IMR-90 (cell line): ENCODE data around the gene ZNF750. TPM values are rescaled to one million over a fixed set of nuclear protein-coding genes. Genes with fewer than 3 reads are reported as not detected.

Experiments used
- ATAC-seq: fragments of 200-7000 bp; cut with Tn5 transposase; 2 replicates; pipeline ENCODE4 v1.9.1; 2020; ENCODE audit warnings: low read depth, mild to moderate bottlenecking, moderate library complexity
- BruUV-seq: library from RNA; stranded (reverse); fragments of 400-500 nt; replicated peaks from 2 replicates; lab custom pipeline; 2021; lab: Mats Ljungman, UMichigan
- CTCF ChIA-PET: fragments of 300-600 bp; formaldehyde crosslinking; extraction: SDS; loops from one replicate; lab custom pipeline; 2021; ENCODE audit warnings: antibody characterized with exemption; lab: Yijun Ruan, JAX
- POLR2A ChIA-PET: fragments of 300-600 bp; sonication (Branson Sonifier 250); formaldehyde crosslinking; loops from one replicate; lab custom pipeline; 2022; ENCODE audit warnings: antibody characterized with exemption; ENCODE audit not compliant: unreplicated experiment; lab: Charles Lee
- DNase-seq: peaks from one replicate; pipeline ENCODE4 v3.0.0; 2013
- H2AFZ ChIP-seq: replicated peaks from 2 replicates; pipeline ENCODE3; 2013; ENCODE audit warnings: low read length, mild to moderate bottlenecking; ENCODE audit not compliant: poor library complexity
- H2AK5ac ChIP-seq: 2 replicates; pipeline ENCODE4 v1.6.1; 2013; ENCODE audit warnings: low read depth, low read length, inconsistent platforms
- H2AK9ac ChIP-seq: replicated peaks from 2 replicates; pipeline ENCODE3; 2013; ENCODE audit warnings: mild to moderate bottlenecking, low read depth, low read length, moderate library complexity; ENCODE audit not compliant: poor library complexity
- H2BK120ac ChIP-seq: 2 replicates; pipeline ENCODE4 v1.6.1; 2013; ENCODE audit warnings: low read depth, low read length, inconsistent platforms
- H2BK15ac ChIP-seq: 3 replicates; pipeline ENCODE4 v1.6.1; 2013; ENCODE audit warnings: low read depth, low read length, inconsistent platforms
- H2BK20ac ChIP-seq: 2 replicates; pipeline ENCODE4 v1.6.1; 2013; ENCODE audit warnings: low read depth, mild to moderate bottlenecking, inconsistent platforms, low read length, moderate library complexity
- H2BK5ac ChIP-seq: 2 replicates; pipeline ENCODE4 v1.6.1; 2013; ENCODE audit warnings: mild to moderate bottlenecking, low read depth, low read length, inconsistent platforms; ENCODE audit not compliant: poor library complexity, severe bottlenecking
- H3K14ac ChIP-seq: replicated peaks from 2 replicates; pipeline ENCODE4 v1.6.1; 2013; ENCODE audit warnings: low read depth, low read length, inconsistent platforms
- H3K18ac ChIP-seq: 2 replicates; pipeline ENCODE4 v1.6.1; 2013; ENCODE audit warnings: low read depth, low read length, control low read depth
- H3K23ac ChIP-seq: 2 replicates; pipeline ENCODE4 v1.6.1; 2013; ENCODE audit warnings: low read depth, low read length, inconsistent platforms
- H3K27ac ChIP-seq: 2 replicates; pipeline ENCODE4 v1.5.1; 2013; ENCODE audit warnings: mild to moderate bottlenecking, control low read depth, low read length; ENCODE audit not compliant: insufficient read depth
- H3K27me3 ChIP-seq: 2 replicates; pipeline ENCODE4 v1.6.1; 2013; ENCODE audit warnings: low read length; ENCODE audit not compliant: control insufficient read depth, insufficient read depth
- H3K36me3 ChIP-seq: 2 replicates; pipeline ENCODE4 v1.6.1; 2013; ENCODE audit warnings: low read length, mixed read lengths; ENCODE audit not compliant: control insufficient read depth, insufficient read depth
- H3K4ac ChIP-seq: 2 replicates; pipeline ENCODE4 v1.6.1; 2013; ENCODE audit warnings: low read depth, low read length, inconsistent platforms
- H3K4me1 ChIP-seq: 2 replicates; pipeline ENCODE4 v1.6.1; 2013; ENCODE audit warnings: low read length, mixed read lengths; ENCODE audit not compliant: control insufficient read depth, insufficient read depth
- H3K4me2 ChIP-seq: 2 replicates; pipeline ENCODE4 v1.6.1; 2013; ENCODE audit warnings: low read depth, mild to moderate bottlenecking, control low read depth, low read length, moderate library complexity
- H3K4me3 ChIP-seq: 2 replicates; pipeline ENCODE4 v1.5.1; 2013; ENCODE audit warnings: low read depth, mild to moderate bottlenecking, control low read depth, low read length, moderate library complexity; ENCODE audit not compliant: insufficient read depth
- H3K56ac ChIP-seq: 2 replicates; pipeline ENCODE4 v1.6.1; 2013; ENCODE audit warnings: low read length, inconsistent platforms; ENCODE audit not compliant: insufficient read depth; ENCODE audit errors: extremely low read depth
- H3K79me1 ChIP-seq, 2 experiments: 2 replicates each; pipeline ENCODE4 v1.6.1; 2013; ENCODE audit warnings: low read length in 2 of 2, inconsistent platforms in 1 of 2, low read depth in 1 of 2
- H3K9ac ChIP-seq: 2 replicates; pipeline ENCODE4 v1.6.1; 2013; ENCODE audit warnings: low read depth, low read length, control low read depth
- H3K9me1 ChIP-seq: 2 replicates; pipeline ENCODE4 v1.6.1; 2013; ENCODE audit warnings: low read length, inconsistent platforms; ENCODE audit not compliant: insufficient read depth
- H3K9me3 ChIP-seq: 2 replicates; pipeline ENCODE4 v1.6.1; 2013; ENCODE audit warnings: low read length; ENCODE audit not compliant: control insufficient read depth, insufficient read depth
- H4K20me1 ChIP-seq: 2 replicates; pipeline ENCODE4 v1.6.1; 2013; ENCODE audit warnings: low read length, inconsistent platforms; ENCODE audit not compliant: insufficient read depth
- H4K5ac ChIP-seq: 2 replicates; pipeline ENCODE4 v1.6.1; 2013; ENCODE audit warnings: mild to moderate bottlenecking, low read depth, low read length, control low read depth
- H4K8ac ChIP-seq, 2 experiments: 2 replicates each; pipeline ENCODE4 v1.6.1; 2013; ENCODE audit warnings: low read depth in 2 of 2, low read length in 2 of 2, control low read depth in 1 of 2, inconsistent platforms in 1 of 2
- H4K91ac ChIP-seq: 2 replicates; pipeline ENCODE4 v1.6.1; 2013; ENCODE audit warnings: low read depth, low read length, inconsistent platforms; ENCODE audit not compliant: insufficient read depth
- BHLHE40 ChIP-seq: fragments of 150-350 bp; IDR thresholded peaks from 2 replicates; pipeline ENCODE4 v1.6.1; 2016; ENCODE audit warnings: mild to moderate bottlenecking, low read depth, low read length
- CHD1 ChIP-seq: IDR thresholded peaks from 2 replicates; pipeline ENCODE4 v1.6.1; 2012; ENCODE audit warnings: low read depth, low read length, improper control_type of control experiment
- FOS ChIP-seq: fragments of 150-350 bp; IDR thresholded peaks from 2 replicates; pipeline ENCODE4 v1.6.1; 2016; ENCODE audit warnings: low read depth, low read length
- MAFK ChIP-seq: IDR thresholded peaks from 2 replicates; pipeline ENCODE4 v1.6.1; 2012; ENCODE audit warnings: low read depth, low read length, improper control_type of control experiment
- MAZ ChIP-seq: IDR thresholded peaks from 2 replicates; pipeline ENCODE4 v1.6.1; 2012; ENCODE audit warnings: low read depth, mild to moderate bottlenecking, low read length, improper control_type of control experiment, moderate library complexity, borderline replicate concordance
- MXI1 ChIP-seq: IDR thresholded peaks from 2 replicates; pipeline ENCODE4 v1.6.1; 2012; ENCODE audit warnings: low read depth, mild to moderate bottlenecking, low read length, moderate library complexity, borderline replicate concordance
- NFE2L2 ChIP-seq: fragments of 150-350 bp; IDR thresholded peaks from 2 replicates; pipeline ENCODE4 v1.6.1; 2016; ENCODE audit warnings: low read depth, mild to moderate bottlenecking, low read length
- RCOR1 ChIP-seq: IDR thresholded peaks from 2 replicates; pipeline ENCODE4 v1.6.1; 2012; ENCODE audit warnings: mild to moderate bottlenecking, low read length, improper control_type of control experiment; ENCODE audit not compliant: insufficient replicate concordance
- RFX5 ChIP-seq: IDR thresholded peaks from 2 replicates; pipeline ENCODE4 v1.8.0; 2012; ENCODE audit warnings: low read depth, mild to moderate bottlenecking, low read length, moderate library complexity
- SMC3 ChIP-seq: fragments of 150-350 bp; IDR thresholded peaks from 2 replicates; pipeline ENCODE4 v1.6.1; 2016; ENCODE audit warnings: low read depth, mild to moderate bottlenecking, antibody characterized with exemption, low read length, moderate library complexity
- WGBS, 2 experiments: methylation state at CpG; one replicate each; pipeline versions ENCODE4 v1.1.5 to v1.1.7; 2013; ENCODE audit warnings: missing lambda C conversion rate in 2 of 2; ENCODE audit not compliant: insufficient read length in 1 of 2; ENCODE audit errors: extremely low coverage in 2 of 2; 5-methylcytosine and 5-hydroxymethylcytosine counted together
- dilution Hi-C: fragments of 300-500 bp; cut with HindIII; formaldehyde crosslinking; loops from one replicate; pipeline ENCODE4 v1.14.3; 2018; ENCODE audit warnings: low sequenced_read_pairs; ENCODE audit not compliant: unreplicated experiment
- in situ Hi-C: fragments of 300-500 bp; cut with MboI; formaldehyde crosslinking; loops from 3 replicates; pipeline ENCODE4 v1.14.3; 2019; ENCODE audit warnings: low sequenced_read_pairs, inconsistent platforms, mixed read lengths
- intact Hi-C: fragments of 100-400 bp; cut with micrococcal nuclease; formaldehyde crosslinking; loops from 2 replicates; pipeline ENCODE4 v1.10.0; 2022
- polyA plus RNA-seq, 3 experiments: library from polyadenylated mRNA; depleted of rRNA; stranded (reverse); fragments of >200 nt; gene quantifications; 2 replicates each; pipeline ENCODE4 v1.2.3, GENCODE V29; 2012; ENCODE audit warnings: low replicate concordance in 1 of 3
- total RNA-seq: library from RNA; depleted of rRNA; stranded (reverse); fragments of >200 nt; gene quantifications from 2 replicates; pipeline ENCODE4 v1.2.3, GENCODE V29; 2012
- TF ChIP-seq, protein P1 (sequence below): fragments of 150-350 bp; IDR thresholded peaks from 2 replicates; pipeline ENCODE4 v1.6.1; 2017; ENCODE audit warnings: mild to moderate bottlenecking, antibody characterized with exemption, low read length, low read depth
- TF ChIP-seq, protein P2 (sequence below): conservative IDR thresholded peaks from 2 replicates; pipeline ENCODE4 v1.5.1; 2012; ENCODE audit warnings: mild to moderate bottlenecking, low read depth, low read length, improper control_type of control experiment

ZNF750 gene
- total and polyA plus RNA-seq, 2 of the 4 experiments (the other 2 are of a cell fraction) = not detected

- Histone ChIP-seq H2BK20ac (no peak overlapping the region), H2BK15ac (no peak overlapping the region), H3K27ac (no peak overlapping the region), H2BK5ac (no peak overlapping the region), H4K5ac (no peak overlapping the region), H4K91ac (no peak overlapping the region), H3K56ac (no peak overlapping the region), H2BK120ac (no peak overlapping the region), H3K36me3 (no peaks in the 10 kb centered on the region), H3K4me3 (no peak overlapping the region), H3K14ac (no peak overlapping the region), H2AFZ (no peak overlapping the region), H3K9me1 (peaks cover 6% of the 10 kb centered on the region; the same call in 1 of the 2 replicates), H3K9ac (no peak overlapping the region), H3K27me3 (no peaks in the 10 kb centered on the region), H3K4me1 (no peaks in the 10 kb centered on the region; the same call in 1 of the 2 replicates), H3K4ac (no peak overlapping the region), H4K8ac (no peak overlapping the region), H3K23ac (no peak overlapping the region), H3K4me2 (no peak overlapping the region), H3K9me3 (no peaks in the 10 kb centered on the region), H3K18ac (no peak overlapping the region), H2AK5ac (no peak overlapping the region), H3K79me1 (peaks cover 0 to 4% of the 10 kb centered on the region in 2 experiments; a peak in 1 of 4 replicates), H4K20me1 (no peaks in the 10 kb centered on the region), H2AK9ac (no peak overlapping the region)
- intact Hi-C loops (no loop called here), in situ Hi-C loops (no loop called here), dilution Hi-C loops (no loop called here)
- ChIA-PET POLR2A (no interaction called here), CTCF (no interaction called here)
- ATAC-seq = no peak
- TF ChIP-seq, protein P1, sequence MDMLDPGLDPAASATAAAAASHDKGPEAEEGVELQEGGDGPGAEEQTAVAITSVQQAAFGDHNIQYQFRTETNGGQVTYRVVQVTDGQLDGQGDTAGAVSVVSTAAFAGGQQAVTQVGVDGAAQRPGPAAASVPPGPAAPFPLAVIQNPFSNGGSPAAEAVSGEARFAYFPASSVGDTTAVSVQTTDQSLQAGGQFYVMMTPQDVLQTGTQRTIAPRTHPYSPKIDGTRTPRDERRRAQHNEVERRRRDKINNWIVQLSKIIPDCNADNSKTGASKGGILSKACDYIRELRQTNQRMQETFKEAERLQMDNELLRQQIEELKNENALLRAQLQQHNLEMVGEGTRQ = no peak
- TF ChIP-seq RFX5 = no peak
- TF ChIP-seq MAZ = no peak
- TF ChIP-seq BHLHE40 = no peak
- TF ChIP-seq NFE2L2 = no peak
- TF ChIP-seq RCOR1 = no peak
- TF ChIP-seq SMC3 = no peak
- no peak for TF ChIP-seq CHD1
- TF ChIP-seq, protein P2, sequence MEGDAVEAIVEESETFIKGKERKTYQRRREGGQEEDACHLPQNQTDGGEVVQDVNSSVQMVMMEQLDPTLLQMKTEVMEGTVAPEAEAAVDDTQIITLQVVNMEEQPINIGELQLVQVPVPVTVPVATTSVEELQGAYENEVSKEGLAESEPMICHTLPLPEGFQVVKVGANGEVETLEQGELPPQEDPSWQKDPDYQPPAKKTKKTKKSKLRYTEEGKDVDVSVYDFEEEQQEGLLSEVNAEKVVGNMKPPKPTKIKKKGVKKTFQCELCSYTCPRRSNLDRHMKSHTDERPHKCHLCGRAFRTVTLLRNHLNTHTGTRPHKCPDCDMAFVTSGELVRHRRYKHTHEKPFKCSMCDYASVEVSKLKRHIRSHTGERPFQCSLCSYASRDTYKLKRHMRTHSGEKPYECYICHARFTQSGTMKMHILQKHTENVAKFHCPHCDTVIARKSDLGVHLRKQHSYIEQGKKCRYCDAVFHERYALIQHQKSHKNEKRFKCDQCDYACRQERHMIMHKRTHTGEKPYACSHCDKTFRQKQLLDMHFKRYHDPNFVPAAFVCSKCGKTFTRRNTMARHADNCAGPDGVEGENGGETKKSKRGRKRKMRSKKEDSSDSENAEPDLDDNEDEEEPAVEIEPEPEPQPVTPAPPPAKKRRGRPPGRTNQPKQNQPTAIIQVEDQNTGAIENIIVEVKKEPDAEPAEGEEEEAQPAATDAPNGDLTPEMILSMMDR = no peak
- TF ChIP-seq MXI1 = no peak
- TF ChIP-seq MAFK = no peak
- no peak for TF ChIP-seq FOS
- DNase-seq = no peak
- WGBS, 2 experiments = no CpG with 5 or more reads among the region's 16 CpGs
- no TSS peak for BruUV-seq
Measured at GRCh38 chr17:82841921-82842596, 2.2 kb upstream of the ZNF750 start.
